HG02678 (cell line): Measurements from ENCODE around the gene MICAL2.

Experiments used
- ATAC-seq: cut with Tn5 transposase; IDR thresholded peaks from one replicate; pipeline ENCODE4 v1.9.1; 2021; ENCODE audit warnings: mild to moderate bottlenecking, moderate library complexity; ENCODE audit not compliant: unreplicated experiment

MICAL2 gene

GRCh38 chr11:12301379-12301778 lies 191.0 kb downstream of the MICAL2 start:
- ATAC-seq = no peak

- ATAC-seq = no peak
Observed at GRCh38 chr11:12303421-12304149, 193.2 kb downstream of the MICAL2 start.

- no peak for ATAC-seq
Observed at GRCh38 chr11:12306830-12307229, 196.4 kb downstream of the MICAL2 start.

GRCh38 chr11:12312132-12312531 lies 201.7 kb downstream of the MICAL2 start:
- no peak for ATAC-seq
